Measurements from ENCODE around the gene OSBPL9.

OSBPL9 gene

GRCh38 chr1:51594716-51595115 lies 22.2 kb upstream of the OSBPL9 start:
- TF ChIP-seq EZH2phosphoT487 (IDR thresholded peaks at IDR 0.05; ENCODE audit: low read length) (no peak), EZH2 (optimal IDR thresholded peaks at IDR 0.05; ENCODE audit: low read depth, low read length) (no peak), CTCF (IDR thresholded peaks at IDR 0.05; ENCODE audit: low read length) (no peak)
- H3K27ac ChIP-seq (ENCODE audit: low read length): no peak overlapping the region
- no peaks in the 10 kb centered on the region for H3K9me2 ChIP-seq (replicated peaks; ENCODE audit: insufficient read depth, low read length)
- no peaks in the 10 kb centered on the region for H3K27me3 ChIP-seq (replicated peaks; ENCODE audit: insufficient read depth, low read length)
- H3K4me1 ChIP-seq (ENCODE audit: low read length): no peaks in the 10 kb centered on the region
- no peak overlapping the region for H3K4me2 ChIP-seq (ENCODE audit: low read depth, low read length)
- no peak overlapping the region for H2AFZ ChIP-seq (ENCODE audit: low read length)
- no peaks in the 10 kb centered on the region for H3K9me3 ChIP-seq (replicated peaks; ENCODE audit: insufficient read depth, low read length)
- DNase-seq: no peak
- H3K4me3 ChIP-seq (ENCODE audit: low read length): no peak overlapping the region
- no peaks in the 10 kb centered on the region for H3K79me2 ChIP-seq (ENCODE audit: low read length)
- H4K20me1 ChIP-seq (ENCODE audit: insufficient read depth, low read length): no peaks in the 10 kb centered on the region
- no peaks in the 10 kb centered on the region for H3F3A ChIP-seq (ENCODE audit: insufficient read depth, low read length)
- no peak overlapping the region for H3K9ac ChIP-seq (ENCODE audit: low read length)
- H3K36me3 ChIP-seq (replicated peaks; ENCODE audit: insufficient read depth, low read length): no peaks in the 10 kb centered on the region

GRCh38 chr1:51600529-51600928 lies 16.4 kb upstream of the OSBPL9 start:
- no peaks in the 10 kb centered on the region for H3K9me2 ChIP-seq (replicated peaks; ENCODE audit: insufficient read depth, low read length)
- no peaks in the 10 kb centered on the region for H4K20me1 ChIP-seq (ENCODE audit: insufficient read depth, low read length)
- no peaks in the 10 kb centered on the region for H3F3A ChIP-seq (ENCODE audit: insufficient read depth, low read length)
- H3K79me2 ChIP-seq (ENCODE audit: low read length): no peaks in the 10 kb centered on the region
- no peak overlapping the region for H2AFZ ChIP-seq (ENCODE audit: low read length)
- no peak for TF ChIP-seq EZH2 (optimal IDR thresholded peaks at IDR 0.05; ENCODE audit: low read depth, low read length)
- no peaks in the 10 kb centered on the region for H3K9me3 ChIP-seq (replicated peaks; ENCODE audit: insufficient read depth, low read length)
- no peak overlapping the region for H3K27ac ChIP-seq (ENCODE audit: low read length)
- no peaks in the 10 kb centered on the region for H3K4me1 ChIP-seq (ENCODE audit: low read length)
- H3K36me3 ChIP-seq (replicated peaks; ENCODE audit: insufficient read depth, low read length): no peaks in the 10 kb centered on the region
- H3K27me3 ChIP-seq (replicated peaks; ENCODE audit: insufficient read depth, low read length): no peaks in the 10 kb centered on the region
- no peak for DNase-seq
- H3K9ac ChIP-seq (ENCODE audit: low read length): no peak overlapping the region
- H3K4me3 ChIP-seq (ENCODE audit: low read length): no peak overlapping the region
- H3K4me2 ChIP-seq (ENCODE audit: low read depth, low read length): no peak overlapping the region

GRCh38 chr1:51600965-51601364 lies 15.9 kb upstream of the OSBPL9 start:
- Histone ChIP-seq H3K9me2 (replicated peaks; ENCODE audit: insufficient read depth, low read length) (no peaks in the 10 kb centered on the region), H3K9me3 (replicated peaks; ENCODE audit: insufficient read depth, low read length) (no peaks in the 10 kb centered on the region), H2AFZ (ENCODE audit: low read length) (no peak overlapping the region), H3K4me1 (ENCODE audit: low read length) (no peaks in the 10 kb centered on the region), H3K79me2 (ENCODE audit: low read length) (no peaks in the 10 kb centered on the region), H3K9ac (ENCODE audit: low read length) (no peak overlapping the region), H3K27me3 (replicated peaks; ENCODE audit: insufficient read depth, low read length) (no peaks in the 10 kb centered on the region), H3K36me3 (replicated peaks; ENCODE audit: insufficient read depth, low read length) (no peaks in the 10 kb centered on the region), H3K4me3 (ENCODE audit: low read length) (no peak overlapping the region), H4K20me1 (ENCODE audit: insufficient read depth, low read length) (no peaks in the 10 kb centered on the region), H3K27ac (ENCODE audit: low read length) (no peak overlapping the region), H3K4me2 (ENCODE audit: low read depth, low read length) (no peak overlapping the region), H3F3A (ENCODE audit: insufficient read depth, low read length) (no peaks in the 10 kb centered on the region)
- no peak for DNase-seq
- TF ChIP-seq EZH2 (optimal IDR thresholded peaks at IDR 0.05; ENCODE audit: low read depth, low read length) (no peak), EZH2phosphoT487 (IDR thresholded peaks at IDR 0.05; ENCODE audit: low read length) (no peak), CTCF (IDR thresholded peaks at IDR 0.05; ENCODE audit: low read length) (no peak)

- Histone ChIP-seq H3K9ac (ENCODE audit: low read length) (no peak overlapping the region), H3K9me2 (replicated peaks; ENCODE audit: insufficient read depth, low read length) (no peaks in the 10 kb centered on the region), H3K27ac (ENCODE audit: low read length) (no peak overlapping the region), H3K27me3 (replicated peaks; ENCODE audit: insufficient read depth, low read length) (no peaks in the 10 kb centered on the region), H2AFZ (ENCODE audit: low read length) (no peak overlapping the region), H4K20me1 (ENCODE audit: insufficient read depth, low read length) (no peaks in the 10 kb centered on the region), H3K79me2 (ENCODE audit: low read length) (no peaks in the 10 kb centered on the region), H3K36me3 (replicated peaks; ENCODE audit: insufficient read depth, low read length) (no peaks in the 10 kb centered on the region), H3F3A (ENCODE audit: insufficient read depth, low read length) (no peaks in the 10 kb centered on the region), H3K4me2 (ENCODE audit: low read depth, low read length) (no peak overlapping the region), H3K4me1 (ENCODE audit: low read length) (no peaks in the 10 kb centered on the region), H3K9me3 (replicated peaks; ENCODE audit: insufficient read depth, low read length) (no peaks in the 10 kb centered on the region), H3K4me3 (ENCODE audit: low read length) (no peak overlapping the region)
- no peak for TF ChIP-seq CTCF (IDR thresholded peaks at IDR 0.05; ENCODE audit: low read length)
- DNase-seq: no peak
Measured at GRCh38 chr1:51605961-51606723, 10.8 kb upstream of the OSBPL9 start.

All from MM.1S (cell line).